ENCODE results near the gene SPTY2D1.

DNA sequence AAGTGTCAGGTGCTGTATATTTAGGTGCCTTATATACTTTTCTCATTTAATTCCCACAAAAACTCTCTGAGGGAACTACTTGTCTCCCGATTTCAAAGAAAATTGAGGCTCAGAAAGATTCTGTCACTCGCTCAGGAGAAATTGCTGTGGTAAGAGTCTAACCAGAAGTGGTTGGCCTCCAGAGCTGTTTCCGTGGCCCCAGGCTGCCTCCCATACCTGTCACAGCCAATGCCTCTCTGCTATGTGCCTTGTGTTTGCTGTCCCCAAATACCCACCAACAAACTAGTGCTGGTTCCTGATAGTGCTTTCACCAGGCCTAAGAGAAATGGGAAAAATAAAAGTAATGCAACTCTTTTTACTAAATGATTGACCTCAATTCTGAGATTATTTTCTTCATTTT lies 43.4 kb upstream of the SPTY2D1 start:
- TF ChIP-seq POLR2A (IDR thresholded peaks at IDR 0.05), result no peak
- TF ChIP-seq CTCF (IDR thresholded peaks at IDR 0.05), result no peak
